Neutrophil (primary cell): ENCODE results near the gene QDPR.

ENCODE experiments used
- H3K27ac ChIP-seq: fragments of 200-600 bp; sonication (generic); 2 replicates; pipeline ENCODE4 v1.5.1; 2016; ENCODE audit warnings: mild to moderate bottlenecking, moderate library complexity
- H3K27me3 ChIP-seq: fragments of 200-600 bp; sonication (generic); 2 replicates; pipeline ENCODE4 v1.6.0; 2016; ENCODE audit warnings: mild to moderate bottlenecking
- H3K36me3 ChIP-seq: fragments of 200-600 bp; sonication (generic); 2 replicates; pipeline ENCODE4 v1.5.1; 2017
- H3K4me1 ChIP-seq, 2 experiments: fragments of 200-600 bp in 1 of 2; sonication (generic) in 1 of 2; 1 replicate in 1 of 2; 2 replicates in 1 of 2; pipeline versions ENCODE4 v1.5.1 to v1.6.1; 2013 to 2016; ENCODE audit warnings: low read depth in 1 of 2, low read length in 1 of 2, mild to moderate bottlenecking in 1 of 2, moderate library complexity in 1 of 2; ENCODE audit not compliant: control insufficient read depth in 1 of 2, insufficient read depth in 1 of 2
- H3K4me3 ChIP-seq, 2 experiments: fragments of 200-600 bp in 1 of 2; sonication (generic) in 1 of 2; 1 replicate in 1 of 2; 2 replicates in 1 of 2; pipeline ENCODE4 v1.5.1; 2013 to 2016; ENCODE audit warnings: low read depth in 1 of 2, low read length in 1 of 2, mild to moderate bottlenecking in 1 of 2, moderate library complexity in 1 of 2
- H3K9me3 ChIP-seq: fragments of 200-600 bp; sonication (generic); 2 replicates; pipeline ENCODE4 v1.5.1; 2016
- TF ChIP-seq, protein P1 (sequence below): fragments of 200-600 bp; sonication (generic); IDR thresholded peaks from 2 replicates; pipeline ENCODE4 v1.5.1; 2016; ENCODE audit warnings: antibody characterized with exemption

Gene QDPR

DNA sequence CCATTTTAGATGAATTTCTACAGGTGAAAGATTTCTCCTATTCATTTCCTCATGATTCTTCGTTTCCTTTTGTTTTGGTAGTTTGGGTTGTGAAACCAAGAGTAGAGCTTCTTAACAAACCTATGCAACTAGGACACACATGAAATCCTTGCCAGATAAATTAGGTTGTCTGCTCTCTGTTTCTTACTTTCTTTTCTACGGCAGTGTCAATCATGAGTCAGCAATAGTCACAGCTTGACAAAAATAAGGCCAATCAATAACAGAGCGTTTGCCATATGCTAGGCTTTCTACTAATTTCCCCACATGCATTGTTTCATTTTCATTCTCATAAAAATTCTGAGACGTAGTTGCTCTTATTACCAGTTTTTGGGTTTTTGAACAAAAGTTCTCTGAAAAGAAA lies 23.4 kb upstream of the QDPR start:
- Histone ChIP-seq H3K36me3 (no peaks in the 10 kb centered on the region), H3K4me3 (no peak overlapping the region), H3K27ac (no peak overlapping the region), H3K9me3 (no peaks in the 10 kb centered on the region), H3K27me3 (no peaks in the 10 kb centered on the region), H3K4me1 (no peaks in the 10 kb centered on the region)
- TF ChIP-seq, protein P1, sequence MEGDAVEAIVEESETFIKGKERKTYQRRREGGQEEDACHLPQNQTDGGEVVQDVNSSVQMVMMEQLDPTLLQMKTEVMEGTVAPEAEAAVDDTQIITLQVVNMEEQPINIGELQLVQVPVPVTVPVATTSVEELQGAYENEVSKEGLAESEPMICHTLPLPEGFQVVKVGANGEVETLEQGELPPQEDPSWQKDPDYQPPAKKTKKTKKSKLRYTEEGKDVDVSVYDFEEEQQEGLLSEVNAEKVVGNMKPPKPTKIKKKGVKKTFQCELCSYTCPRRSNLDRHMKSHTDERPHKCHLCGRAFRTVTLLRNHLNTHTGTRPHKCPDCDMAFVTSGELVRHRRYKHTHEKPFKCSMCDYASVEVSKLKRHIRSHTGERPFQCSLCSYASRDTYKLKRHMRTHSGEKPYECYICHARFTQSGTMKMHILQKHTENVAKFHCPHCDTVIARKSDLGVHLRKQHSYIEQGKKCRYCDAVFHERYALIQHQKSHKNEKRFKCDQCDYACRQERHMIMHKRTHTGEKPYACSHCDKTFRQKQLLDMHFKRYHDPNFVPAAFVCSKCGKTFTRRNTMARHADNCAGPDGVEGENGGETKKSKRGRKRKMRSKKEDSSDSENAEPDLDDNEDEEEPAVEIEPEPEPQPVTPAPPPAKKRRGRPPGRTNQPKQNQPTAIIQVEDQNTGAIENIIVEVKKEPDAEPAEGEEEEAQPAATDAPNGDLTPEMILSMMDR = no peak

DNA sequence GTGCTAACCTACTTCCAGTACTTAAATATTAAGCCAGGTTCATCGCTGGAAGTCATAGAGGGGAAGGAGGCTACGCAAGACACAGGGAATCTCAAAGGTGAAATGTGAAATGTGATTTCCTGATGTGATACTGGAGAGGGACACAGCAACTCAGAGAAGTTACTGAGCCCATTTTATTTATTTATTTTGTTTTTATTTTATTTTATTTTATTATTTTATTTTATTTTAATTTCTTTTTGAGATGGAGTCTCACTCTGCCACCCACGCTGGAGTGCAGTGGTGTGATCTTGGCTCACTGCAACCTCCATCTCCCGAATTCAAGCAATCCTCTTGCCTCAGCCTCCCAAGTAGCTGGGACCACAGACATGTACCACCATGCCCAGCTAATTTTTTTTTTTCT lies 22.8 kb upstream of the QDPR start:
- TF ChIP-seq, protein P1 = no peak
- H3K27ac ChIP-seq = no peak overlapping the region
- H3K9me3 ChIP-seq = no peaks in the 10 kb centered on the region
- no peak overlapping the region for H3K4me3 ChIP-seq
- no peaks in the 10 kb centered on the region for H3K4me1 ChIP-seq
- H3K27me3 ChIP-seq = no peaks in the 10 kb centered on the region
- H3K36me3 ChIP-seq = no peaks in the 10 kb centered on the region

GRCh38 chr4:17531538-17532285 lies 19.8 kb upstream of the QDPR start:
- H3K27ac ChIP-seq = no peak overlapping the region
- TF ChIP-seq, protein P1 = no peak
- no peaks in the 10 kb centered on the region for H3K27me3 ChIP-seq
- H3K9me3 ChIP-seq = no peaks in the 10 kb centered on the region
- H3K36me3 ChIP-seq = no peaks in the 10 kb centered on the region
- H3K4me1 ChIP-seq = no peaks in the 10 kb centered on the region
- H3K4me3 ChIP-seq = no peak overlapping the region

GRCh38 chr4:17528551-17529165 lies 16.8 kb upstream of the QDPR start:
- Histone ChIP-seq H3K36me3 (no peaks in the 10 kb centered on the region), H3K27ac (no peak overlapping the region), H3K4me3 (no peak overlapping the region), H3K9me3 (no peaks in the 10 kb centered on the region), H3K4me1 (no peaks in the 10 kb centered on the region), H3K27me3 (peaks cover 12% of the 10 kb centered on the region)
- TF ChIP-seq, protein P1 = no peak

DNA sequence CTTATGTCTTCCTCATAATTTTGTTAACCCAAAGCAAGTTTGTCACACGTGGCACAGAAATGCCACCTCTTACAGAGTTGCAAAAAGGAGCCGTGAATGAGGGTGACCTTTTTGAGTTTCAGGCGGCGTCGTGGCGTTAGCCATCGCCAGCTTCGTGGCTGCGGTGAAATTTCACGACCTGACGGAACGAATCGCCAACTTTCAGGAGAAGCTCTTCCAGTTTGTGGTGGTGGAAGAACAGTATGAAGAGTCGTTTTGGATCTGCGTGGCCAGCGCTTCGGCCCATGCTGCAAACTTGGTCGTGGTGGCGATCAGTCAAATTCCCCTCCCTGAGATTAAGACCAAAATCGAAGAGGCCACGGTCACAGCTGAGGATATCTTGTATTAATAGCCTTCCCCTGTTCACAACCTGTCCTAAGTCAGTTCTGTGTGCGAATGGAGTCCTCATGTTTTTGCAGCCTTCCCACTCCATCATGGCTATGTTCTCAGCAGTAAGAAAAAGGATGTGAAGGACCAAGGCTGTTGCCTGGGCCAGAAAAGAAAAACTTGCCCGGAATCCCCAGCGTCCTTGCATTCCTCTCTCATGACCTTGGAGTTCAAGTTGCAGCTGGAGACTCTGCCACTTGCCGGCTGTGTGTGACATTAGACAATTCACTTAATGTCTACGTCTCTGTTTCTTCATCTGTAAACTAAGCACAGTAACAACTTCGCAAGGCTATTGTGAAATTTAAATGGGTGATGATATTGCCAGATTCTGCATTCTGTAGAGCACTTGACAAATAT lies 15.0 kb upstream of the QDPR start:
- Histone ChIP-seq H3K4me3 (no peak overlapping the region), H3K36me3 (no peaks in the 10 kb centered on the region), H3K4me1 (no peaks in the 10 kb centered on the region), H3K27ac (no peak overlapping the region), H3K9me3 (no peaks in the 10 kb centered on the region), H3K27me3 (peaks cover 12% of the 10 kb centered on the region)
- TF ChIP-seq, protein P1 = no peak
